HEK293 (cell line): ENCODE results near the gene TMPRSS6.

Experiments
- CTCF ChIA-PET: fragments of 350-600 bp; formaldehyde crosslinking; extraction: SDS; loops from one replicate; lab custom pipeline; 2021; ENCODE audit warnings: antibody characterized with exemption; lab: Yijun Ruan, JAX
- POLR2A ChIA-PET: fragments of 300-600 bp; formaldehyde crosslinking; extraction: SDS; loops from one replicate; lab custom pipeline; 2020; ENCODE audit warnings: antibody characterized with exemption, inconsistent platforms; lab: Yijun Ruan, JAX
- H3K27ac ChIP-seq: fragments of 200-500 bp; sonication (Bioruptor generic); 2 replicates; pipeline ENCODE4 v1.5.1; 2014; ENCODE audit warnings: low read depth, low read length, control low read depth, inconsistent platforms; ENCODE audit errors: extremely low read depth
- H3K36me3 ChIP-seq, 2 experiments: fragments of 200-500 bp in 1 of 2; sonication (Bioruptor generic) in 1 of 2; 1 replicate in 1 of 2; 2 replicates in 1 of 2; pipeline ENCODE4 v1.5.1; 2014 to 2017; ENCODE audit warnings: inconsistent platforms in 2 of 2, low read length in 2 of 2; ENCODE audit not compliant: control insufficient read depth in 2 of 2, insufficient read depth in 1 of 2
- H3K4me1 ChIP-seq: fragments of 200-500 bp; sonication (Bioruptor generic); 2 replicates; pipeline ENCODE4 v1.5.1; 2014; ENCODE audit warnings: mild to moderate bottlenecking, low read length, inconsistent platforms; ENCODE audit not compliant: control insufficient read depth, insufficient read depth
- H3K4me3 ChIP-seq: 2 replicates; pipeline ENCODE4 v1.5.1; 2011; ENCODE audit warnings: low read depth, mild to moderate bottlenecking, control low read depth, low read length, moderate library complexity
- H3K9me3 ChIP-seq: fragments of 200-500 bp; sonication (Bioruptor generic); 2 replicates; pipeline ENCODE4 v1.5.1; 2014; ENCODE audit warnings: low read depth, low read length, inconsistent platforms; ENCODE audit not compliant: control insufficient read depth, insufficient read depth
- ZNF521 ChIP-seq: fragments of 450-650 bp; formaldehyde crosslinking; IDR thresholded peaks from 2 replicates; pipeline ENCODE4 v1.5.1; 2017; ENCODE audit warnings: missing biosample characterization, mild to moderate bottlenecking, missing genetic modification characterization
- ZSCAN16 ChIP-seq: fragments of 450-650 bp; formaldehyde crosslinking; IDR thresholded peaks from 2 replicates; pipeline ENCODE4 v1.5.1; 2016; ENCODE audit warnings: missing biosample characterization, missing genetic modification characterization

TMPRSS6 gene

DNA sequence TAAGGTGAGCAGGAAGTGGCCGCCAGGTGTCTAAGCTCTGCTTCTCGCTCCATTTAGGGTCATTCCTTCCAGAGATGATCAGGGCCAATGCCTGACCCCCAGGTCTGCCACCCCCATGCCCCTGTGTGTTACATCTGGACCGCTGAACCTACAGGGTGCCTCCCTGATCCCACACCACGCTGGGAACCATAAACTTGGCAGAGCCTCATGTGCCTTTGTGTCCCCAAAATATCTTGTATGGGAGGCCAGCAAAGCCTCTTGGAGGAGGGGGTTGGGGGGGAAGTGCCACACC lies 94.0 kb downstream of the TMPRSS6 start:
- Histone ChIP-seq H3K36me3 (peaks cover 0 to 22% of the 10 kb centered on the region in 2 experiments; a peak in 1 of 3 replicates), H3K4me1 (no peaks in the 10 kb centered on the region), H3K27ac (no peak overlapping the region), H3K4me3 (no peak overlapping the region), H3K9me3 (no peaks in the 10 kb centered on the region)
- CTCF ChIA-PET: interaction anchor here (1.2 kb wide), 1 partner anchor 159 kb away, joined by 5 read pairs; no protein-coding TSS in a partner anchor
- TF ChIP-seq ZSCAN16 (tag by site-specific recombination) (no peak), ZNF521 (no peak)
- POLR2A ChIA-PET: interaction anchor here (0.6 to 2.1 kb wide), 4 partner anchors 17 to 273 kb away, joined by 3 to 6 read pairs (median 4); partner anchors contain the start of gene IFT27
